Heart left ventricle (tissue), 13 donors: Measurements from ENCODE around the gene KRTAP10-7.

Experiments used
- CTCF ChIP-seq, 12 donors: fragments of 200-600 bp; sonication (generic) in 4 of 12; IDR thresholded peaks; one replicate each; pipeline versions ENCODE4 v1.5.0 to v1.8.0; 2018 to 2022; ENCODE audit warnings: antibody characterized with exemption in 12 of 12, mild to moderate bottlenecking in 5 of 12
- POLR2A ChIP-seq, 2 donors: fragments of 450-650 bp; IDR thresholded peaks; one replicate each; pipeline ENCODE4 v1.6.1; 2017; ENCODE audit warnings: antibody characterized with exemption in 2 of 2, mild to moderate bottlenecking in 2 of 2, moderate library complexity in 2 of 2
- donor health status: ischemic (EF 13 %, LVEDD 7.1; RV severe dilation, severe dysfunction).
- donor health status: DM: no; HTN: yes; CAD: no.
- donor health status: DM: no; HTN: no; CAD: no.
- donor health status: ischemic (EF 25% LVEDD 6.9; RV normal size, moderate dysfunction).
- donor health status: ischemic (EF 25% LVEDD 5.7; RV mildly dilated, moderate dysfunction).
- donor health status: ischemic (EF 35%, LVEDD 5.7; RV mildly dilated, moderate dysfunction).
- donor health status: nonischemic (EF 11% LVEDD 7.7; RV severe dilation, severe dysfunction).
- donor health status: DM: yes; HTN: yes; CAD: no.
- donor health status: PGD.
- donor health status: ischemic (EF 29% LVEDD 5.4; RV normal size, mild dysfunction).
- donor health status: nonischemic (EF 23%, LVEDD 6.1; RV moderate dilation, normal function).

DNA sequence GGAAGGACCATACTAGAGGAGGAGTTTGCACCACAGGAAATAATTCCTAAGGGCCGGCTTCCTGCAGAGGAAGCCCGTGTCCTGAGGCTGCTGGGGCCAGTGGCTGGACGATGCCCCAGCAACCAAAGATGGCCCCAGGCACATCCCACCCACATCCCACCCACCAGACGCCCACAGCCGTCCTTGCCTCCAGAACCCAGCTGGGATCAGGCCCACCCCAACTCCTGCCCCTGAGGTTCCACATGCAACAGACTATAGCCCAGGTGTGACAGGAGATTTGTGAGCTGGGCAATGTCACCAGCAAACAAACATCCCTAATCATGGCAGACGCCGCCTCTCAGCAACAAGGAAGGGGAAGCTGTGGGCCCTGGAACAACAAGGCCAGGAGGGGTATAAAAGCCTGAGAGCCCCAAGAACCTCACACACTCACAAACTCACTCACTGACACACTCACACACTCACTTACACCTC, 26.3 kb downstream of the KRTAP10-7 start, which contains the start of gene KRTAP10-9:
- no peak for TF ChIP-seq CTCF (IDR thresholded peaks at IDR 0.05)
- no peak for TF ChIP-seq POLR2A (IDR thresholded peaks at IDR 0.05)
